Duodenal mucosa (tissue), 2 donors: ENCODE results near the gene HIGD1B.
A peak's percentile ranks its signal among the peaks of the same experiment; 100 is the strongest.
"Not testable (repeated sequence)": the region's sequence is repeated elsewhere in the genome, so short reads cannot be mapped to it uniquely, and the experiment has no call there.

Source experiments
- H3K27ac ChIP-seq: one replicate; pipeline ENCODE4 v1.7.0; 2013; ENCODE audit warnings: low read depth, low read length
- H3K27me3 ChIP-seq, 2 donors: one replicate each; pipeline ENCODE4 v1.7.0; 2013; ENCODE audit warnings: low read length in 2 of 2, control low read depth in 1 of 2; ENCODE audit not compliant: insufficient read depth in 2 of 2, control insufficient read depth in 1 of 2
- H3K36me3 ChIP-seq, 2 donors: one replicate each; pipeline ENCODE4 v1.7.0; 2013; ENCODE audit warnings: low read length in 2 of 2, control low read depth in 1 of 2; ENCODE audit not compliant: insufficient read depth in 2 of 2, control insufficient read depth in 1 of 2
- H3K4me1 ChIP-seq, 2 donors: one replicate each; pipeline ENCODE4 v1.7.0; 2013; ENCODE audit warnings: low read length in 2 of 2, control low read depth in 1 of 2; ENCODE audit not compliant: insufficient read depth in 2 of 2, control insufficient read depth in 1 of 2
- H3K4me3 ChIP-seq, 2 donors: one replicate each; pipeline ENCODE4 v1.7.0; 2013; ENCODE audit warnings: low read length in 2 of 2, low read depth in 1 of 2
- H3K9ac ChIP-seq, 2 donors: one replicate each; pipeline ENCODE4 v1.7.0; 2013; ENCODE audit warnings: low read length in 2 of 2, low read depth in 1 of 2
- H3K9me3 ChIP-seq, 2 donors: one replicate each; pipeline ENCODE4 v1.7.0; 2013; ENCODE audit warnings: low read length in 2 of 2, control low read depth in 1 of 2; ENCODE audit not compliant: control insufficient read depth in 1 of 2

The HIGD1B gene

GRCh38 chr17:44820631-44821212, 27.0 kb upstream of the HIGD1B start:
- Histone ChIP-seq H3K9me3 (no peaks in the 10 kb centered on the region), H3K9ac (no peak overlapping the region), H3K4me3 (no peak overlapping the region), H3K4me1 (peaks cover 0 to 4% of the 10 kb centered on the region in 2 donors), H3K36me3 (no peaks in the 10 kb centered on the region), H3K27ac (no peak overlapping the region), H3K27me3 (no peaks in the 10 kb centered on the region)

GRCh38 chr17:44825236-44825635, 22.4 kb upstream of the HIGD1B start:
- H3K9me3 ChIP-seq, H3K27ac ChIP-seq, H3K36me3 ChIP-seq, H3K9ac ChIP-seq, H3K4me3 ChIP-seq: not testable (repeated sequence)
- H3K4me1 ChIP-seq = peaks cover 6 to 11% of the 10 kb centered on the region in 2 donors
- H3K27me3 ChIP-seq = peaks cover 19 to 26% of the 10 kb centered on the region in 2 donors

GRCh38 chr17:44826123-44826790, 21.4 kb upstream of the HIGD1B start:
- no peaks in the 10 kb centered on the region for H3K9me3 ChIP-seq
- H3K9ac ChIP-seq = no peak overlapping the region
- peaks cover 7 to 11% of the 10 kb centered on the region in 2 donors for H3K4me1 ChIP-seq
- peaks cover 29 to 35% of the 10 kb centered on the region in 2 donors for H3K27me3 ChIP-seq
- no peak overlapping the region for H3K4me3 ChIP-seq
- H3K27ac ChIP-seq = no peak overlapping the region
- no peaks in the 10 kb centered on the region for H3K36me3 ChIP-seq

GRCh38 chr17:44827863-44828262, 19.8 kb upstream of the HIGD1B start:
- Histone ChIP-seq H3K9me3 (no peaks in the 10 kb centered on the region), H3K27ac (no peak overlapping the region), H3K9ac (no peak overlapping the region), H3K36me3 (no peaks in the 10 kb centered on the region), H3K4me1 (peaks cover 7 to 11% of the 10 kb centered on the region in 2 donors), H3K4me3 (no peak overlapping the region), H3K27me3 (peaks cover 35 to 39% of the 10 kb centered on the region in 2 donors)

- no peaks in the 10 kb centered on the region for H3K9me3 ChIP-seq
- H3K4me1 ChIP-seq = peaks cover 7 to 11% of the 10 kb centered on the region in 2 donors
- peak overlapping the region in 1 of 2 donors; percentile 33 for H3K9ac ChIP-seq
- H3K27me3 ChIP-seq = peaks cover 37 to 39% of the 10 kb centered on the region in 2 donors
- no peak overlapping the region for H3K27ac ChIP-seq
- peak overlapping the region; percentile 52 to 55 for H3K4me3 ChIP-seq
- H3K36me3 ChIP-seq = no peaks in the 10 kb centered on the region
Measured at GRCh38 chr17:44828919-44829522, 18.7 kb upstream of the HIGD1B start.

GRCh38 chr17:44829523-44830358, 17.9 kb upstream of the HIGD1B start, which contains the start of gene GJC1:
Gene GJC1, minus strand, starts transcription at chr17:44830287. Its CDS starts 24,470 bp downstream, at chr17:44805817.
- Histone ChIP-seq H3K9ac (peak within 1 kb of the TSS in 1 of 2 donors; percentile 33), H3K9me3 (no peaks in the 10 kb centered on the region), H3K4me3 (peak within 1 kb of the TSS; percentile 52 to 55), H3K4me1 (peaks cover 7 to 11% of the 10 kb centered on the region in 2 donors), H3K27ac (no peak within 1 kb of the TSS), H3K36me3 (no peaks in the 10 kb centered on the region), H3K27me3 (peaks cover 37 to 39% of the 10 kb centered on the region in 2 donors)

GRCh38 chr17:44830359-44831288, 17.1 kb upstream of the HIGD1B start:
- Histone ChIP-seq H3K36me3 (no peaks in the 10 kb centered on the region), H3K9ac (peak overlapping the region in 1 of 2 donors; percentile 18), H3K9me3 (no peaks in the 10 kb centered on the region), H3K27me3 (peaks cover 37 to 39% of the 10 kb centered on the region in 2 donors), H3K27ac (no peak overlapping the region), H3K4me3 (peak overlapping the region in 1 of 2 donors; percentile 28), H3K4me1 (peaks cover 7 to 11% of the 10 kb centered on the region in 2 donors)

GRCh38 chr17:44831371-44831770, 16.3 kb upstream of the HIGD1B start:
- Histone ChIP-seq H3K36me3 (no peaks in the 10 kb centered on the region), H3K9me3 (no peaks in the 10 kb centered on the region), H3K4me3 (no peak overlapping the region), H3K9ac (no peak overlapping the region), H3K4me1 (peaks cover 7 to 11% of the 10 kb centered on the region in 2 donors), H3K27me3 (peaks cover 37 to 39% of the 10 kb centered on the region in 2 donors), H3K27ac (no peak overlapping the region)

- Histone ChIP-seq H3K27me3 (peaks cover 30 to 32% of the 10 kb centered on the region in 2 donors), H3K9me3 (no peaks in the 10 kb centered on the region)
Measured at GRCh38 chr17:44832805-44833204, 14.9 kb upstream of the HIGD1B start.

More at GRCh38 chr17:44832805-44833204, 14.9 kb upstream of the HIGD1B start:
- Histone ChIP-seq H3K4me1 (peaks cover 7 to 11% of the 10 kb centered on the region in 2 donors), H3K36me3 (no peaks in the 10 kb centered on the region), H3K4me3 (no peak overlapping the region), H3K27ac (no peak overlapping the region), H3K9ac (no peak overlapping the region)
